ENCODE measurements around the gene PATJ.

DNA sequence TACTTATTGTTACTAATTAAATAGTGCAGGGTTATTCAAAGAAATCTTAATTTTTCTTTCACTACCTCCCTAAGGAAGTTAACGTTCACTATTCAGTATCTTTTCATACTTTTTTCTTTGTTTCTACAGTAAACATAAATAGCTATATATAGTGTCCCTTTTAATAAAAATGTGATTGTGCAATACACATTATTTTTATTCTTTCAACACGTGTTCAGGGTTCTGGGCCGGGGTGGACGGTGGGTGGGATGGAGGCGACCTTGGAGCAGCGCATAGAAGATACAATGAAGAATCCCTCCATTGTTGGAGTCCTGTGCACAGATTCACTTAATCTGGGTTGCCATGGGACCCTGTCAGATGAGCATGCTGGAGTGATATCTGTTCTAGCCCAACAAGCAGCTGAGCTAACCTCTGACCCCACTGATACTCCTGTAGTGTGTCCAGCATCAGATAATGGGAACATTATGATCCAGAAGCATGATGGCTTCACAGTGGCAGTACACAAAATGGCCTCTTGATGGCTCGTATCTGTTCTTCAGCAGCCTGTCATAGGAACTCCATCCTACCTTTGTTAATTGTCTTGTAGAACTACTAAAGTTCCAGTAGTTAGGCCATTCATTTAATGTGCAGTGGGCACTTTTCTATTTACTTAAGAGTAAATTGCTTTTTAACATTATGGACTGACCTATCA lies 296.5 kb downstream of the PATJ start:
- TF ChIP-seq, protein P1, sequence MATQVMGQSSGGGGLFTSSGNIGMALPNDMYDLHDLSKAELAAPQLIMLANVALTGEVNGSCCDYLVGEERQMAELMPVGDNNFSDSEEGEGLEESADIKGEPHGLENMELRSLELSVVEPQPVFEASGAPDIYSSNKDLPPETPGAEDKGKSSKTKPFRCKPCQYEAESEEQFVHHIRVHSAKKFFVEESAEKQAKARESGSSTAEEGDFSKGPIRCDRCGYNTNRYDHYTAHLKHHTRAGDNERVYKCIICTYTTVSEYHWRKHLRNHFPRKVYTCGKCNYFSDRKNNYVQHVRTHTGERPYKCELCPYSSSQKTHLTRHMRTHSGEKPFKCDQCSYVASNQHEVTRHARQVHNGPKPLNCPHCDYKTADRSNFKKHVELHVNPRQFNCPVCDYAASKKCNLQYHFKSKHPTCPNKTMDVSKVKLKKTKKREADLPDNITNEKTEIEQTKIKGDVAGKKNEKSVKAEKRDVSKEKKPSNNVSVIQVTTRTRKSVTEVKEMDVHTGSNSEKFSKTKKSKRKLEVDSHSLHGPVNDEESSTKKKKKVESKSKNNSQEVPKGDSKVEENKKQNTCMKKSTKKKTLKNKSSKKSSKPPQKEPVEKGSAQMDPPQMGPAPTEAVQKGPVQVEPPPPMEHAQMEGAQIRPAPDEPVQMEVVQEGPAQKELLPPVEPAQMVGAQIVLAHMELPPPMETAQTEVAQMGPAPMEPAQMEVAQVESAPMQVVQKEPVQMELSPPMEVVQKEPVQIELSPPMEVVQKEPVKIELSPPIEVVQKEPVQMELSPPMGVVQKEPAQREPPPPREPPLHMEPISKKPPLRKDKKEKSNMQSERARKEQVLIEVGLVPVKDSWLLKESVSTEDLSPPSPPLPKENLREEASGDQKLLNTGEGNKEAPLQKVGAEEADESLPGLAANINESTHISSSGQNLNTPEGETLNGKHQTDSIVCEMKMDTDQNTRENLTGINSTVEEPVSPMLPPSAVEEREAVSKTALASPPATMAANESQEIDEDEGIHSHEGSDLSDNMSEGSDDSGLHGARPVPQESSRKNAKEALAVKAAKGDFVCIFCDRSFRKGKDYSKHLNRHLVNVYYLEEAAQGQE (IDR thresholded peaks at IDR 0.05; ENCODE audit: insufficient replicate concordance, low read depth) = no peak
- no peak for TF ChIP-seq POLR2AphosphoS5 (IDR thresholded peaks at IDR 0.05; ENCODE audit: low read depth)
- TF ChIP-seq, protein P2, sequence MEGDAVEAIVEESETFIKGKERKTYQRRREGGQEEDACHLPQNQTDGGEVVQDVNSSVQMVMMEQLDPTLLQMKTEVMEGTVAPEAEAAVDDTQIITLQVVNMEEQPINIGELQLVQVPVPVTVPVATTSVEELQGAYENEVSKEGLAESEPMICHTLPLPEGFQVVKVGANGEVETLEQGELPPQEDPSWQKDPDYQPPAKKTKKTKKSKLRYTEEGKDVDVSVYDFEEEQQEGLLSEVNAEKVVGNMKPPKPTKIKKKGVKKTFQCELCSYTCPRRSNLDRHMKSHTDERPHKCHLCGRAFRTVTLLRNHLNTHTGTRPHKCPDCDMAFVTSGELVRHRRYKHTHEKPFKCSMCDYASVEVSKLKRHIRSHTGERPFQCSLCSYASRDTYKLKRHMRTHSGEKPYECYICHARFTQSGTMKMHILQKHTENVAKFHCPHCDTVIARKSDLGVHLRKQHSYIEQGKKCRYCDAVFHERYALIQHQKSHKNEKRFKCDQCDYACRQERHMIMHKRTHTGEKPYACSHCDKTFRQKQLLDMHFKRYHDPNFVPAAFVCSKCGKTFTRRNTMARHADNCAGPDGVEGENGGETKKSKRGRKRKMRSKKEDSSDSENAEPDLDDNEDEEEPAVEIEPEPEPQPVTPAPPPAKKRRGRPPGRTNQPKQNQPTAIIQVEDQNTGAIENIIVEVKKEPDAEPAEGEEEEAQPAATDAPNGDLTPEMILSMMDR (IDR thresholded peaks at IDR 0.05; ENCODE audit: insufficient read depth, low read length) = peak; percentile 4

Measured in HL-60 (cell line).